Gastroesophageal sphincter (tissue), 4 donors: Measurements from ENCODE around the gene DDX51. TPM values are rescaled to one million over a fixed set of nuclear protein-coding genes. Genes with fewer than 3 reads are reported as not detected.

ENCODE experiments used
- ATAC-seq: fragments of 150-250 bp; one replicate; pipeline ENCODE4 v1.9.1; 2016; ENCODE audit warnings: mild to moderate bottlenecking, moderate library complexity
- H3K27ac ChIP-seq, 4 donors: fragments of 200-600 bp; sonication (generic) in 3 of 4; 1 replicate in 3 of 4; 2 replicates in 1 of 4; pipeline ENCODE4 v1.5.1; 2016 to 2019
- H3K27me3 ChIP-seq: fragments of 200-600 bp; sonication (generic); one replicate; pipeline ENCODE4 v1.5.1; 2019
- H3K36me3 ChIP-seq, 2 donors: fragments of 200-600 bp; sonication (generic); one replicate each; pipeline ENCODE4 v1.5.1; 2019; ENCODE audit warnings: control low read depth in 1 of 2
- H3K4me1 ChIP-seq, 3 donors: fragments of 200-600 bp; sonication (generic); 1 replicate in 2 of 3; 2 replicates in 1 of 3; pipeline ENCODE4 v1.5.1; 2016 to 2019; ENCODE audit warnings: control low read depth in 2 of 3
- H3K4me3 ChIP-seq, 2 donors: fragments of 200-600 bp; sonication (generic); one replicate each; pipeline ENCODE4 v1.5.1; 2019; ENCODE audit warnings: mild to moderate bottlenecking in 1 of 2, moderate library complexity in 1 of 2
- H3K9me3 ChIP-seq, 3 donors: fragments of 200-600 bp; sonication (generic); one replicate each; pipeline ENCODE4 v1.5.1; 2017 to 2019; ENCODE audit warnings: control low read depth in 2 of 3
- CTCF ChIP-seq, 4 experiments: fragments of 200-600 bp in 2 of 4; fragments of 450-650 bp in 2 of 4; sonication (generic) in 1 of 4; IDR thresholded peaks; one replicate each; pipeline ENCODE4 v1.5.1; 2017 to 2019; ENCODE audit warnings: antibody characterized with exemption in 4 of 4, mild to moderate bottlenecking in 2 of 4, moderate library complexity in 2 of 4
- EP300 ChIP-seq: sonication (generic); formaldehyde crosslinking; IDR thresholded peaks from one replicate; pipeline ENCODE4 v1.6.1; 2017; ENCODE audit warnings: antibody characterized with exemption, mild to moderate bottlenecking
- POLR2A ChIP-seq, 2 donors: fragments of 450-650 bp; IDR thresholded peaks; one replicate each; pipeline ENCODE4 v1.6.1; 2017; ENCODE audit warnings: antibody characterized with exemption in 2 of 2, mild to moderate bottlenecking in 2 of 2, moderate library complexity in 1 of 2
- POLR2AphosphoS5 ChIP-seq: sonication (generic); formaldehyde crosslinking; IDR thresholded peaks from one replicate; pipeline ENCODE4 v1.6.1; 2017; ENCODE audit warnings: antibody characterized with exemption
- WGBS, 2 donors: methylation state at CpG; one replicate each; pipeline ENCODE4 v1.1.5; 2018; ENCODE audit warnings: low coverage in 1 of 2; 5-methylcytosine and 5-hydroxymethylcytosine counted together
- total RNA-seq, 4 donors: library from RNA; depleted of rRNA; stranded (reverse); fragments of >200 nt; gene quantifications; one replicate each; pipeline ENCODE4 v1.1.0, GENCODE V29; 2016

The DDX51 gene
- total RNA-seq, 4 donors from 2014 or later: 4.8 to 14.7 (median 11.7) TPM

- H3K36me3 ChIP-seq: peaks cover 0 to 90% of the 10 kb centered on the region in 2 donors
Measured at GRCh38 chr12:132125736-132126135, 18.4 kb downstream of the DDX51 start.

GRCh38 chr12:132124766-132125425, 19.2 kb downstream of the DDX51 start:
- H3K27me3 ChIP-seq: no peaks in the 10 kb centered on the region
- no peak for ATAC-seq
- H3K4me3 ChIP-seq: no peak overlapping the region
- TF ChIP-seq POLR2A (IDR thresholded peaks at IDR 0.05) (no peak), CTCF (IDR thresholded peaks at IDR 0.05) (no peak), EP300 (no peak), POLR2AphosphoS5 (no peak)
- H3K36me3 ChIP-seq: peaks cover 0 to 99% of the 10 kb centered on the region in 2 donors
- H3K27ac ChIP-seq: no peak overlapping the region
- H3K9me3 ChIP-seq: peaks cover 0 to 9% (median 0%) of the 10 kb centered on the region in 3 donors
- H3K4me1 ChIP-seq: no peaks in the 10 kb centered on the region
- WGBS, 2 donors: 86% methylated on average over 19 of the region's 19 CpGs; no CpG with 5 or more reads in 1 of the 2 donors

More at GRCh38 chr12:132125736-132126135, 18.4 kb downstream of the DDX51 start:
- Histone ChIP-seq H3K4me1 (no peaks in the 10 kb centered on the region), H3K27me3 (no peaks in the 10 kb centered on the region), H3K9me3 (peaks cover 0 to 9% (median 0%) of the 10 kb centered on the region in 3 donors), H3K4me3 (no peak overlapping the region), H3K27ac (no peak overlapping the region)
- ATAC-seq: no peak
- TF ChIP-seq POLR2AphosphoS5 (no peak), CTCF (IDR thresholded peaks at IDR 0.05) (no peak), POLR2A (IDR thresholded peaks at IDR 0.05) (no peak), EP300 (no peak)
- WGBS, 2 donors: 91% methylated on average over 10 to 11 of the region's 12 CpGs

- Histone ChIP-seq H3K36me3 (peaks cover 0 to 98% of the 10 kb centered on the region in 2 donors), H3K9me3 (peaks cover 0 to 9% (median 0%) of the 10 kb centered on the region in 3 donors), H3K4me3 (no peak overlapping the region), H3K4me1 (no peaks in the 10 kb centered on the region), H3K27ac (no peak overlapping the region), H3K27me3 (no peaks in the 10 kb centered on the region)
- WGBS, 2 donors: 83 to 98% methylated on average over 4 to 11 of the region's 12 CpGs
- ATAC-seq: no peak
- TF ChIP-seq EP300: no peak
Measured at GRCh38 chr12:132123970-132124765, 20.0 kb downstream of the DDX51 start.

GRCh38 chr12:132121283-132121682, 22.8 kb downstream of the DDX51 start:
- H3K4me3 ChIP-seq: no peak overlapping the region
- no peaks in the 10 kb centered on the region for H3K4me1 ChIP-seq
- no peak for TF ChIP-seq CTCF (IDR thresholded peaks at IDR 0.05)
- TF ChIP-seq EP300: no peak
- no peak for TF ChIP-seq POLR2A (IDR thresholded peaks at IDR 0.05)
- TF ChIP-seq POLR2AphosphoS5: no peak
- no peaks in the 10 kb centered on the region for H3K9me3 ChIP-seq
- no peak overlapping the region for H3K27ac ChIP-seq
- ATAC-seq: no peak
- H3K27me3 ChIP-seq: no peaks in the 10 kb centered on the region
- H3K36me3 ChIP-seq: peaks cover 0 to 98% of the 10 kb centered on the region in 2 donors
- WGBS, 2 donors: 86 to 94% methylated on average over 11 to 14 of the region's 14 CpGs

- TF ChIP-seq EP300 (no peak), CTCF (IDR thresholded peaks at IDR 0.05) (no peak), POLR2AphosphoS5 (no peak), POLR2A (IDR thresholded peaks at IDR 0.05) (no peak)
- Histone ChIP-seq H3K36me3 (peaks cover 0 to 98% of the 10 kb centered on the region in 2 donors), H3K9me3 (no peaks in the 10 kb centered on the region), H3K4me3 (no peak overlapping the region), H3K4me1 (no peaks in the 10 kb centered on the region), H3K27me3 (no peaks in the 10 kb centered on the region), H3K27ac (no peak overlapping the region)
- no peak for ATAC-seq
- WGBS, 2 donors: no CpG with 5 or more reads among the region's 22 CpGs
Measured at GRCh38 chr12:132118876-132119275, 25.2 kb downstream of the DDX51 start.
